ENCODE measurements around the gene HEBP1.
A peak's percentile ranks its signal among the peaks of the same experiment; 100 is the strongest.

HEBP1 gene

DNA sequence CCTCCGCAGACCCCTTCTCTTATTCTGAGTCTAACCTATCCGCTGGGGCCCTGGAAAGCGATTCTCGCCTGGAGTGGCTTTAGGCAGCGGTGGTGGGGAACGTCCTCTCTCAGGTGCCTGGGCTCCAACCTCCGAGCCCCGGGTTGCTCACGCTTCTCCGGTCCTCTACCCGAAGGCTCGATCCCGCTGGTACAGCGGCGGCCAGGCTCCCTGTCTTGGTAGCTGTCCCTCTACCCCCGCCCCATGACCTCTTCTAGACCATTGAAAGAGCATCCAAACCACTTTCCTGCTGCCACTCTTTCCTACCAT lies 505 bp upstream of the HEBP1 start:
- Histone ChIP-seq H3K4me1 (ENCODE audit: control insufficient read depth, insufficient read depth, low read length) (peaks cover 20% of the 10 kb centered on the region), H3K36me3 (ENCODE audit: control insufficient read depth, insufficient read depth, low read length) (no peaks in the 10 kb centered on the region), H3K27ac (ENCODE audit: low read depth, low read length) (peak overlapping the region; percentile 52), H3K9ac (ENCODE audit: low read depth, low read length) (peak overlapping the region; percentile 61), H3K9me3 (ENCODE audit: control insufficient read depth, insufficient read depth, low read length) (no peaks in the 10 kb centered on the region), H3K27me3 (ENCODE audit: control insufficient read depth, insufficient read depth, low read length) (peaks cover 21% of the 10 kb centered on the region), H3K4me3 (ENCODE audit: low read depth, low read length) (peak overlapping the region; percentile 77)

DNA sequence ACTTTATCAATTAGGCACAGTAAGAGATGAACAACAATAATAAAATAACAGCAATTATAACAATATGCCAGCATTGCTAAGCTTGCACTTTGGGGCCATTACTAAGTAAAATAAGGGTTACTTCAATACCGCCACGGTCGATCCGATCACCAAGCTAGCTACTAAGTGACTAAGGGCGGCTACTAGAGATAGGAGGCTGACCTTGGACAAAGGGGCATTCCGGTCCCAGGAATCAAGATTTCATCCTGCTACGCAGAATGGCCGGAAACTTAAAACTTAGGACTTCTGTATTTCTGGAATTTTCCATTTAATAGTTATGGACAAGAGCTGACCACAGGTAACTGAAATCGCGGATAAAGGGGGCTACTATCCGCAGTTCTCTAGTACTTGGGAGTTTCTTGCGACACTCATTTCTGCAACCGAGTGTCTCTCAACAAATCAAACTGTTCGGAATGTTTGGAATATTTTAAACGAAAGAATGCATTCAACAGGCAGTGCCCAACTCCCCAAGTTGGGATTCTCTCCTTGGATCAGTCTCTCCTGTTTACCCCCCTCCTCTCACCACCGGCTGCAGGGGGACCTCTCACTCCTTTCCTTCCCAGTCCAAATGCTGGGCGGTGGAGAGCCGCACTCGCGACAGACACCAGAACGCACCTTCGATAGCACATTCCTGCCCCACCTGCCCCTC lies 650 bp downstream of the HEBP1 start:
- Histone ChIP-seq H3K9me3 (ENCODE audit: control insufficient read depth, insufficient read depth, low read length) (no peaks in the 10 kb centered on the region), H3K4me1 (ENCODE audit: control insufficient read depth, insufficient read depth, low read length) (peaks cover 13% of the 10 kb centered on the region; the same call in 1 of the 2 replicates), H3K4me3 (ENCODE audit: low read depth, low read length) (peak overlapping the region; percentile 84), H3K27ac (ENCODE audit: low read depth, low read length) (peak overlapping the region; percentile 54), H3K36me3 (ENCODE audit: control insufficient read depth, insufficient read depth, low read length) (no peaks in the 10 kb centered on the region), H3K9ac (ENCODE audit: low read depth, low read length) (peak overlapping the region; percentile 39; the same call in 1 of the 2 replicates), H3K27me3 (ENCODE audit: control insufficient read depth, insufficient read depth, low read length) (peaks cover 21% of the 10 kb centered on the region)

DNA sequence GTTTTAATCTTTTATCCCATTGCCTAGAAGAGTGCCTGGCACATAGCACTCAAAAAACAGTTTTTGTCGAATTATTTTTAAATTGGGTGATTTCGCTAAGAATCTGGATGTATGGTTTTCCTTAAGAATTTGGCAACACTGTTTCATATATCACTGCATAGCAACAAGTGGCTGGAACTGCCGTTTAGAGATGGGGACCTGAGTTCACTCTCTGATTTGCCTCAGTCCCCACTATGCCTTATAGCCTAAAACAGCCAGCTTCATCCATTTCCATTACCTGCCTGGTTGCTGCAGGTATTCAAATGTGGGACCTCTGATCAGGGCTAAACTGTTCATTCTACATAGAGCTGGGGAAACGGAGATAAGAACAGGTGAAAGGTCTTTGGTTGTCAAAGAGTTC lies 1.8 kb downstream of the HEBP1 start:
- no peaks in the 10 kb centered on the region for H3K9me3 ChIP-seq (ENCODE audit: control insufficient read depth, insufficient read depth, low read length)
- no peak overlapping the region for H3K4me3 ChIP-seq (ENCODE audit: low read depth, low read length)
- no peak overlapping the region for H3K9ac ChIP-seq (ENCODE audit: low read depth, low read length)
- no peaks in the 10 kb centered on the region for H3K36me3 ChIP-seq (ENCODE audit: control insufficient read depth, insufficient read depth, low read length)
- peaks cover 17% of the 10 kb centered on the region for H3K27me3 ChIP-seq (ENCODE audit: control insufficient read depth, insufficient read depth, low read length)
- H3K4me1 ChIP-seq (ENCODE audit: control insufficient read depth, insufficient read depth, low read length): peaks cover 13% of the 10 kb centered on the region; the same call in 1 of the 2 replicates
- no peak overlapping the region for H3K27ac ChIP-seq (ENCODE audit: low read depth, low read length)

DNA sequence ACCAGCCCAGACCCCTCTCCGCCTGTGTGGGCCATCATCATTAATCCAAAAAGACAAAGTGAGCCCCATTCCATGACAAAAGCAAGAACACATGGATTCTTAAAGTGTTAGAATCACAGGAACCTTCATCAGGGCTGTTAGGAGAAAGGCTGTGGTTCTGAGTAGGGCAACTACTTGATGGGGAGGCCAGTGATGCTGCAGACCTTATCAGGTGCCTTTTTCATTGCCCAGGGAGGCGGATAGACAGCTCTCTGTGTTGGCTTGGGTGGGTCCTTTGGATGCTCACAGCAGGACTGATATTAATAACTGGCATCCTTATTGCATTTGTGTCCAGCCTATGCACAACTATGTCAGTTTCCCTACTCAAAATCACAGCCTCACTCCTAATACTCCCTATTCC lies 2.3 kb downstream of the HEBP1 start:
- Histone ChIP-seq H3K4me3 (ENCODE audit: low read depth, low read length) (no peak overlapping the region), H3K9me3 (ENCODE audit: control insufficient read depth, insufficient read depth, low read length) (no peaks in the 10 kb centered on the region), H3K4me1 (ENCODE audit: control insufficient read depth, insufficient read depth, low read length) (peaks cover 14% of the 10 kb centered on the region), H3K36me3 (ENCODE audit: control insufficient read depth, insufficient read depth, low read length) (no peaks in the 10 kb centered on the region), H3K9ac (ENCODE audit: low read depth, low read length) (no peak overlapping the region), H3K27me3 (ENCODE audit: control insufficient read depth, insufficient read depth, low read length) (peaks cover 13% of the 10 kb centered on the region), H3K27ac (ENCODE audit: low read depth, low read length) (no peak overlapping the region)

DNA sequence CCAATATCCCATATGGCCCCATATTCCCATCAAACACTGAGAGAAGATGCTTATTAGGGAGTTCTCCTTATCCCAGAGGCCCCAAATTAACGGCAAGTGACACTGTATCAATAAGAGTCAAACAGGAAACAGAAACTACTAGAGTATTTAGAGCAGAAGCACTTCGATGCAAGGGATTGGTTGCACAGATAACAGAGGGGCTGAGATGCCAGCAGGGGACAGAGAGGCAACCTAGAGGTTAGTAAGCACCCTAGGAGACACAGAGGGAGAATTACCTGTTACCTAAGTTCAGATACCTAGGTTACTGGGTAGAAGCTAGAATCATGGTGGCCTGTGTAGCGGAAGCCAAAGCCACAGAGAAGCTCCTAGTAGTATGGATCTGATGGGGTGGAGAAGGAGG lies 2.9 kb downstream of the HEBP1 start:
- peaks cover 7% of the 10 kb centered on the region for H3K27me3 ChIP-seq (ENCODE audit: control insufficient read depth, insufficient read depth, low read length)
- no peak overlapping the region for H3K4me3 ChIP-seq (ENCODE audit: low read depth, low read length)
- H3K9ac ChIP-seq (ENCODE audit: low read depth, low read length): no peak overlapping the region
- no peaks in the 10 kb centered on the region for H3K9me3 ChIP-seq (ENCODE audit: control insufficient read depth, insufficient read depth, low read length)
- no peaks in the 10 kb centered on the region for H3K36me3 ChIP-seq (ENCODE audit: control insufficient read depth, insufficient read depth, low read length)
- peaks cover 20% of the 10 kb centered on the region for H3K4me1 ChIP-seq (ENCODE audit: control insufficient read depth, insufficient read depth, low read length)
- H3K27ac ChIP-seq (ENCODE audit: low read depth, low read length): no peak overlapping the region

DNA sequence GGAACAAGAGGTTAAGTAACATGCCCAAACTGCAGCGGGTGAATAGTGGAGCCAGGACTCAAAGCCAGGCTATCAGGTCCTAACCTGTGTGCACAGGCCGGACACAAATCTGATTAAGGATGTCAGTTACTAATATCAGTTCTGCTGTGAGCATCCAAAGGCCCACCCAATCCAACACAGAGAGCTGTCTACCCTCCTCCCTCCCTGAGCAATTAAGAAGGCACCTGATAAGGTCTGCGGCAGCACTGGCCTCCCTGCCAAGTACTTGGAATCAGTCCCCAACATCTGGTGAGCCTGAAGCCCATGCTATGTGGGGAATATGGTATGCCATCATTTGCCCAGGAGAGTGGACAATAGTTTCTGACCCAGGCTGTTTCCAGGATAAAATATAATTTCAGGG lies 3.9 kb downstream of the HEBP1 start:
- Histone ChIP-seq H3K4me3 (ENCODE audit: low read depth, low read length) (no peak overlapping the region), H3K27ac (ENCODE audit: low read depth, low read length) (no peak overlapping the region), H3K4me1 (ENCODE audit: control insufficient read depth, insufficient read depth, low read length) (peaks cover 21% of the 10 kb centered on the region), H3K9ac (ENCODE audit: low read depth, low read length) (no peak overlapping the region), H3K27me3 (ENCODE audit: control insufficient read depth, insufficient read depth, low read length) (no peaks in the 10 kb centered on the region; the same call in 1 of the 2 replicates), H3K36me3 (ENCODE audit: control insufficient read depth, insufficient read depth, low read length) (no peaks in the 10 kb centered on the region), H3K9me3 (ENCODE audit: control insufficient read depth, insufficient read depth, low read length) (no peaks in the 10 kb centered on the region)

DNA sequence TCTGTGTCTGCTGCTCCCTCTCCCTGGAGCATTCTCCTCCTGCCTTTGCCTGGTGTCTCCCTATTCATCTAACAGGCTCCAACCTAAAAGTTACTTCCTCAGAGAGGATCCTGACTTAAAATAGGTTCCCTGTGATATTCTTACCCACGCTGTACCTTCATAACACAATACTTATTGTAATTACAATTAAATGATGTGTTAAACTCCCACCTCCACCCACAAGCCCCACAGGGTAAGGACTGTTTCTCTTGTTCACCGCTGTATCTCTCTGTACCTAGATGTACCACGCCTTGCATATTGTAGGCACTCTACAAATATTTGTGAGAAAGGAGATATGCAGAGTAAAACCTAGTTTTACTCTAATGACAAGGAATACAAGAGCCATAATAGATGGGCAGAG lies 5.0 kb downstream of the HEBP1 start:
- Histone ChIP-seq H3K27ac (ENCODE audit: low read depth, low read length) (no peak overlapping the region), H3K9me3 (ENCODE audit: control insufficient read depth, insufficient read depth, low read length) (no peaks in the 10 kb centered on the region), H3K4me1 (ENCODE audit: control insufficient read depth, insufficient read depth, low read length) (peaks cover 32% of the 10 kb centered on the region), H3K9ac (ENCODE audit: low read depth, low read length) (no peak overlapping the region), H3K4me3 (ENCODE audit: low read depth, low read length) (no peak overlapping the region), H3K27me3 (ENCODE audit: control insufficient read depth, insufficient read depth, low read length) (no peaks in the 10 kb centered on the region), H3K36me3 (ENCODE audit: control insufficient read depth, insufficient read depth, low read length) (no peaks in the 10 kb centered on the region)

DNA sequence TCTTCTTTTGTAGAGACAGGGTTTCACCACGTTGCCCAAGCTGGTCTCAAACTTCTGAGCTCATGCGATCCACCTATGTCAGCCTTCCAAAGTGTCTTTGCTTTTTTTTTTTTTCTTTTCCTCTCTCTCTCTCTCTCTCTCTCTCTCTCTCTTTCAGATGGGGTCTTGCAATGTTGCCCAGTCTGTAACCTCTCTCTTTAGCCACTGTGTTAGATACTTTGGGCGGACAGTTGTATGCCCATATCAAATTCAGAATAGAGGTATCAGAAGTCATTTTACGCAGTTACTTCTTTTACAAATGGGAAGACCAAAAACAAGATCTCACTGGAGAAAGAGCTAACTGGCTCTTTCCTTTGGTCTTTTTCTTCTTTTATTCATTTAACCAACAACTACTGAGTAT lies 6.7 kb downstream of the HEBP1 start:
- Histone ChIP-seq H3K27ac (ENCODE audit: low read depth, low read length) (no peak overlapping the region), H3K9me3 (ENCODE audit: control insufficient read depth, insufficient read depth, low read length) (no peaks in the 10 kb centered on the region), H3K4me1 (ENCODE audit: control insufficient read depth, insufficient read depth, low read length) (peaks cover 33% of the 10 kb centered on the region), H3K36me3 (ENCODE audit: control insufficient read depth, insufficient read depth, low read length) (peaks cover 7% of the 10 kb centered on the region; the same call in 1 of the 2 replicates), H3K4me3 (ENCODE audit: low read depth, low read length) (no peak overlapping the region), H3K9ac (ENCODE audit: low read depth, low read length) (no peak overlapping the region), H3K27me3 (ENCODE audit: control insufficient read depth, insufficient read depth, low read length) (no peaks in the 10 kb centered on the region)

DNA sequence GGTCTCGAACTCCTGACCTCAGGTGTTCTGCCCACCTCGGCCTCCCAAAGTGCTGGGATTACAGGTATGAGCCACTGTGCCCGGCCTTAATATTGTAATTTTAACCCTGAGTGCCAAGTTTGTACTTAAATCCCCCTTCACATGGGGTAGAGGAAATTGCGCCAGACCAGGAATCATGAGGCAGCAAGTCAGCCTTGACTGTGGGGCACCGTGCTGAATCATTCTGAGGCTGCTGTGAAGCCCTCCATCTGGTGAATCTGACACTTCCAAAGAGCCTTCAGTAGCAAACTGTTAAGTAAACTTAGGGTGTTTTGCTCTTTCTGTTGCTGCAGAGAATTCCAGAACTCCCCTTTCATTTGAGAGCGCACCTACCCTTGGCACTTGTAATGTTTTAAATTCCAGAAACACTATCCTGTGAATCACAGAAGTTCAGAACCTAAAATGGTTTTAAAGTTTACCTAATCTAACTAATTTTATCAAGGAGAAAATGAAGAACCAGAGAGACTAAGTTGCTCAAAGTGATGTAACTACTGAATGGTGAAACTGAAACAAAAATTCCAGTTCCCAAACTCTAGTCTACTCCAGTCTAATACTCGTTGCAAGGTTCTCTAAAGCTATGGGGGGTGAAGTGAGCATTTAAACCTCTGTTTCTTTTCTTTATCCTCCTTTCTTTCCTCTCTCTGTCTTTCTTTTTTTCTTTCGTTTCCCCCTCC lies 7.5 kb downstream of the HEBP1 start:
- Histone ChIP-seq H3K27me3 (ENCODE audit: control insufficient read depth, insufficient read depth, low read length) (no peaks in the 10 kb centered on the region), H3K9ac (ENCODE audit: low read depth, low read length) (no peak overlapping the region), H3K4me1 (ENCODE audit: control insufficient read depth, insufficient read depth, low read length) (peaks cover 33% of the 10 kb centered on the region), H3K4me3 (ENCODE audit: low read depth, low read length) (no peak overlapping the region), H3K36me3 (ENCODE audit: control insufficient read depth, insufficient read depth, low read length) (peaks cover 14% of the 10 kb centered on the region; the same call in 1 of the 2 replicates), H3K9me3 (ENCODE audit: control insufficient read depth, insufficient read depth, low read length) (no peaks in the 10 kb centered on the region), H3K27ac (ENCODE audit: low read depth, low read length) (peak overlapping the region; percentile 13)

DNA sequence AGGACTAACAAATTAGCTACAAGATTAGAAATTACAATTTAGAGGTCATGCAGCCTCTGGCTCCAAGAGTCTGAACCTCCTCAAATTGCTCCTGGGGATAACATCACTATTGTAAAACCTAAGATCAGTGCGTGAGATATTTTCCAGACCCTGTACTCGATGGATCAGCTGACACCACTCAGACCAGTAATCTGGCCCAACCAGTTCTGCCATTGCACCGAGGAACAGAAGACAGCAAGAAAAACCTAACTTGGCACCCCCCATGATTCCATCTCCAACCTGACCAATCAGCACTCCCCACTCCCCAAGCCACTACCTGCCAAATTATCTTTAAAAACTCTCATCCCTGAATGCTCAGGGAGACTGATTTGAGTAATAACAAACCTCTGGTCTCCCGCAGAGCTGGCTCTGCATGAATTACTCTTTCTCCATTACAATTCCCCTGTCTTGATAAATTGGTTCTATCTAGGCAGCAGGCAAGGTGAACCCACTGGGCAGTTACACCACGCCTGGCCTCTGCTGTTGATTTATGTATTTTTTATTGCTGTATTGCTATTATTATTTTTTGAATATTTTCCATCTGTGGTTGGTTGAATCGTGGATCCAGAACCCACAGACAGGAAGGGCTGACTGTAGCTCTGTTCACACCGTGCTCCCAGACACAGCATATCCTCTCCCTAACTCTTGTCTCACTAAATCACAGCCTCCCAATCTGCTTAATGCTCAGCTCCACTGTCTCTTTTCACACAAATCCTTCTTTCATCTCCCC lies 9.2 kb downstream of the HEBP1 start:
- no peak overlapping the region for H3K9ac ChIP-seq (ENCODE audit: low read depth, low read length)
- H3K4me3 ChIP-seq (ENCODE audit: low read depth, low read length): no peak overlapping the region
- H3K27me3 ChIP-seq (ENCODE audit: control insufficient read depth, insufficient read depth, low read length): no peaks in the 10 kb centered on the region
- H3K27ac ChIP-seq (ENCODE audit: low read depth, low read length): peak overlapping the region; percentile 40
- H3K36me3 ChIP-seq (ENCODE audit: control insufficient read depth, insufficient read depth, low read length): peaks cover 28% of the 10 kb centered on the region
- no peaks in the 10 kb centered on the region for H3K9me3 ChIP-seq (ENCODE audit: control insufficient read depth, insufficient read depth, low read length)
- H3K4me1 ChIP-seq (ENCODE audit: control insufficient read depth, insufficient read depth, low read length): peaks cover 27% of the 10 kb centered on the region

DNA sequence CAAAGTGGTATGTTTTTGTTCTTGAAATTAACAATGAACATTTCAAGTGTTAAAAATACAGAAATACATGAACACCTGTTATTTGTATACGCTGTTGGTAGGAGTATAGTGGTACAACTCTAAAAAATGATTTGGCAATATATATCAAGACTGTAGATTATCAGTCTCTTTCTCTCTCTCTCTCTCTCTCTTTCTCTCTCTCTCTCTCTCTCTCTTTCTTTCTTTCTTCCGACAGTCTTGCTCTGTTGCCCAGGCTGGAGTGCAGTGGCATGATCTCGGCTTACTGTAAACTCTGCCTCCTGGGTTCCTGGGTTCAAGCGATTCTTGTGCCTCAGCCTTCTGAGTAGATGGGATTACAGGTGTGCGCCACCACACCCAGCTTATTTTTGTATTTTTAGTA lies 12.6 kb downstream of the HEBP1 start:
- no peak overlapping the region for H3K9ac ChIP-seq (ENCODE audit: low read depth, low read length)
- H3K36me3 ChIP-seq (ENCODE audit: control insufficient read depth, insufficient read depth, low read length): peaks cover 37% of the 10 kb centered on the region
- no peak overlapping the region for H3K4me3 ChIP-seq (ENCODE audit: low read depth, low read length)
- H3K9me3 ChIP-seq (ENCODE audit: control insufficient read depth, insufficient read depth, low read length): no peaks in the 10 kb centered on the region
- no peak overlapping the region for H3K27ac ChIP-seq (ENCODE audit: low read depth, low read length)
- no peaks in the 10 kb centered on the region for H3K27me3 ChIP-seq (ENCODE audit: control insufficient read depth, insufficient read depth, low read length)
- H3K4me1 ChIP-seq (ENCODE audit: control insufficient read depth, insufficient read depth, low read length): peaks cover 28% of the 10 kb centered on the region

Measured in HUES48 (cell line).